WTC11 (cell line): Measurements from ENCODE around the gene C6orf136. TPM values are rescaled to one million over a fixed set of nuclear protein-coding genes. Genes with fewer than 3 reads are reported as not detected.

ENCODE experiments used
- ATAC-seq: fragments of 200-7000 bp; cut with Tn5 transposase; 2 replicates; pipeline ENCODE4 v1.10.0; 2021; ENCODE audit warnings: mild to moderate bottlenecking, moderate library complexity
- CTCF ChIA-PET: fragments of 300-600 bp; sonication (Branson Sonifier 250); formaldehyde crosslinking; loops from one replicate; lab custom pipeline; 2021; ENCODE audit warnings: antibody characterized with exemption; lab: Charles Lee
- POLR2A ChIA-PET: fragments of 350-600 bp; sonication (Branson Sonifier 250); formaldehyde crosslinking; loops from one replicate; lab custom pipeline; 2021; ENCODE audit warnings: antibody characterized with exemption; lab: Charles Lee
- DNase-seq: peaks from one replicate; pipeline ENCODE4 v3.0.0; 2021; ENCODE audit warnings: low spot score
- H3K27ac Mint-ChIP-seq: 2 replicates; pipeline ENCODE4 v1.8.0; 2021; ENCODE audit warnings: mixed read lengths
- H3K27me3 Mint-ChIP-seq: 2 replicates; pipeline ENCODE4 v1.8.0; 2021; ENCODE audit warnings: low read depth, mild to moderate bottlenecking, moderate library complexity, mixed read lengths
- H3K36me3 Mint-ChIP-seq: 2 replicates; pipeline ENCODE4 v1.8.0; 2021; ENCODE audit warnings: mixed read lengths
- H3K4me1 Mint-ChIP-seq: 2 replicates; pipeline ENCODE4 v1.8.0; 2022; ENCODE audit warnings: mixed read lengths
- H3K4me3 Mint-ChIP-seq: 2 replicates; pipeline ENCODE4 v1.8.0; 2021; ENCODE audit warnings: mild to moderate bottlenecking, moderate library complexity, mixed read lengths
- H3K9me3 Mint-ChIP-seq: 2 replicates; pipeline ENCODE4 v1.8.0; 2021; ENCODE audit warnings: mixed read lengths
- AR ChIP-seq: fragments of 250-450 bp; sonication (Bioruptor Pico); IDR thresholded peaks from 2 replicates; pipeline ENCODE4 v1.9.0; 2021; ENCODE audit warnings: mild to moderate bottlenecking
- CTCF ChIP-seq: fragments of 200-600 bp; IDR thresholded peaks from 2 replicates; pipeline ENCODE4 v1.8.0; 2022; ENCODE audit warnings: antibody characterized with exemption
- E2F1 ChIP-seq: sonication (generic); formaldehyde crosslinking; IDR thresholded peaks from 2 replicates; pipeline ENCODE4 v1.8.0; 2022; ENCODE audit warnings: mild to moderate bottlenecking, missing genetic modification reagents
- ESRRA ChIP-seq: sonication (generic); formaldehyde crosslinking; IDR thresholded peaks from 2 replicates; pipeline ENCODE4 v1.8.1; 2022; ENCODE audit warnings: mild to moderate bottlenecking, missing genetic modification reagents, borderline replicate concordance
- FOXK1 ChIP-seq: sonication (generic); formaldehyde crosslinking; IDR thresholded peaks from 2 replicates; pipeline ENCODE4 v1.8.0; 2022; ENCODE audit warnings: mild to moderate bottlenecking, moderate library complexity, missing genetic modification reagents
- FOXP1 ChIP-seq: sonication (generic); formaldehyde crosslinking; IDR thresholded peaks from 2 replicates; pipeline ENCODE4 v1.8.0; 2022; ENCODE audit warnings: missing genetic modification reagents, mild to moderate bottlenecking, moderate library complexity, borderline replicate concordance
- FOXP4 ChIP-seq: sonication (generic); formaldehyde crosslinking; IDR thresholded peaks from 2 replicates; pipeline ENCODE4 v1.8.0; 2022; ENCODE audit warnings: mild to moderate bottlenecking, missing genetic modification reagents
- GRHL2 ChIP-seq: fragments of 250-450 bp; sonication (Bioruptor Pico); IDR thresholded peaks from 2 replicates; pipeline ENCODE4 v1.8.0; 2022; ENCODE audit warnings: mild to moderate bottlenecking, moderate library complexity; ENCODE audit not compliant: insufficient replicate concordance, severe bottlenecking
- GTF2I ChIP-seq: fragments of 250-450 bp; sonication (Bioruptor Pico); conservative IDR thresholded peaks from 2 replicates; pipeline ENCODE4 v1.4.0; 2021; ENCODE audit warnings: mild to moderate bottlenecking
- KAT7 ChIP-seq: sonication (generic); formaldehyde crosslinking; IDR thresholded peaks from 2 replicates; pipeline ENCODE4 v1.8.1; 2023; ENCODE audit warnings: missing genetic modification reagents, mild to moderate bottlenecking, borderline replicate concordance
- MAX ChIP-seq: sonication (generic); formaldehyde crosslinking; IDR thresholded peaks from 2 replicates; pipeline ENCODE4 v1.8.0; 2022; ENCODE audit warnings: mild to moderate bottlenecking, missing genetic modification reagents
- MLX ChIP-seq: sonication (generic); formaldehyde crosslinking; IDR thresholded peaks from 2 replicates; pipeline ENCODE4 v1.8.1; 2023; ENCODE audit warnings: mild to moderate bottlenecking, missing genetic modification reagents, moderate library complexity
- MXD4 ChIP-seq: fragments of 250-450 bp; sonication (Bioruptor Pico); IDR thresholded peaks from 2 replicates; pipeline ENCODE4 v1.8.0; 2021; ENCODE audit warnings: mild to moderate bottlenecking, moderate library complexity, borderline replicate concordance
- NFE2L1 ChIP-seq: sonication (generic); formaldehyde crosslinking; IDR thresholded peaks from 2 replicates; pipeline ENCODE4 v1.8.1; 2023; ENCODE audit warnings: missing genetic modification reagents
- NR2C2 ChIP-seq: sonication (generic); formaldehyde crosslinking; IDR thresholded peaks from 2 replicates; pipeline ENCODE4 v1.8.0; 2022; ENCODE audit warnings: mild to moderate bottlenecking, missing genetic modification reagents
- NR3C1 ChIP-seq: sonication (generic); formaldehyde crosslinking; conservative IDR thresholded peaks from 2 replicates; pipeline ENCODE4 v1.8.1; 2023; ENCODE audit warnings: low read depth, mild to moderate bottlenecking, missing genetic modification reagents
- SP1 ChIP-seq: sonication (generic); formaldehyde crosslinking; conservative IDR thresholded peaks from 2 replicates; pipeline ENCODE4 v1.8.1; 2022; ENCODE audit warnings: missing genetic modification reagents
- ZNF121 ChIP-seq: sonication (generic); formaldehyde crosslinking; IDR thresholded peaks from 2 replicates; pipeline ENCODE4 v1.8.0; 2023; ENCODE audit warnings: missing genetic modification reagents
- ZNF263 ChIP-seq: sonication (generic); formaldehyde crosslinking; IDR thresholded peaks from 2 replicates; pipeline ENCODE4 v1.8.1; 2022; ENCODE audit warnings: low read depth, mild to moderate bottlenecking, moderate library complexity, missing genetic modification reagents
- ZNF396 ChIP-seq: fragments of 250-450 bp; sonication (Bioruptor Pico); IDR thresholded peaks from 2 replicates; pipeline ENCODE4 v1.8.0; 2021; ENCODE audit warnings: mild to moderate bottlenecking, moderate library complexity, borderline replicate concordance
- ZNF416 ChIP-seq: fragments of 250-450 bp; sonication (Bioruptor Pico); IDR thresholded peaks from 2 replicates; pipeline ENCODE4 v1.9.0; 2021; ENCODE audit warnings: mild to moderate bottlenecking, inconsistent platforms
- ZSCAN18 ChIP-seq: fragments of 250-450 bp; sonication (Bioruptor Pico); IDR thresholded peaks from 2 replicates; pipeline ENCODE4 v2.1.2; 2022; ENCODE audit warnings: mild to moderate bottlenecking, moderate library complexity
- total RNA-seq: library from RNA; stranded (reverse); gene quantifications from 3 replicates; pipeline ENCODE4 v1.2.3, GENCODE V29; 2021

The C6orf136 gene
- total RNA-seq, 1 experiment from 2014 or later: 26.5 TPM

GRCh38 chr6:30647242-30648116 is 546 bp downstream of the C6orf136 start:
- H3K36me3 Mint-ChIP-seq: peaks cover 29% of the 10 kb centered on the region
- peak overlapping the region; percentile 74; the same call in 1 of the 2 replicates for H3K27ac Mint-ChIP-seq
- ATAC-seq: peak; percentile 90
- no peaks in the 10 kb centered on the region for H3K27me3 Mint-ChIP-seq
- peak; percentile 78 for DNase-seq
- peak overlapping the region; percentile 76 for H3K4me3 Mint-ChIP-seq
- ChIA-PET CTCF (interaction anchor here (0.7 to 2.5 kb wide), 6 partner anchors 25 to 83 kb away, joined by 3 to 10 read pairs (median 6); partner anchors contain the start of genes DHX16 and MDC1), POLR2A (interaction anchor here (1.4 kb wide), 1 partner anchor 70 kb away, joined by 4 read pairs; the partner anchor contains the start of gene MDC1)
- H3K9me3 Mint-ChIP-seq: no peaks in the 10 kb centered on the region
- peaks cover 21% of the 10 kb centered on the region for H3K4me1 Mint-ChIP-seq
- TF ChIP-seq NR2C2 (0 out of 2 replicates have a peak, but pooled peaks have one; percentile 42), CTCF (no peak), ZNF416 (CRISPR knock-in tag) (no peak), ESRRA (CRISPR knock-in tag) (peak; percentile 97), NR3C1 (CRISPR knock-in tag) (no peak), ZNF121 (CRISPR knock-in tag) (peak; percentile 57; the same call in 1 of the 2 replicates), FOXK1 (peak; percentile 71), SP1 (CRISPR knock-in tag) (peak; percentile 62), AR (CRISPR knock-in tag) (no peak), KAT7 (peak; percentile 89; the same call in 1 of the 2 replicates), MLX (CRISPR knock-in tag) (0 out of 2 replicates have a peak, but pooled peaks have one; percentile 67), GRHL2 (no peak), GTF2I (CRISPR knock-in tag) (no peak), ZSCAN18 (CRISPR knock-in tag) (no peak), E2F1 (CRISPR knock-in tag) (0 out of 2 replicates have a peak, but pooled peaks have one; percentile 26), ZNF396 (CRISPR knock-in tag) (no peak), FOXP4 (CRISPR knock-in tag) (peak; percentile 81), MAX (CRISPR knock-in tag) (peak; percentile 91), ZNF263 (CRISPR knock-in tag) (no peak), MXD4 (no peak), FOXP1 (peak; percentile 64; the same call in 1 of the 2 replicates), NFE2L1 (CRISPR knock-in tag) (no peak)
